ENCODE measurements around the gene AK8.

AK8 gene

GRCh38 chr9:132862533-132862932 is 15.6 kb downstream of the AK8 start:
- H3K9ac ChIP-seq (ENCODE audit: low read depth, low read length, poor library complexity, severe bottlenecking), result peak overlapping the region; percentile 29
- no peaks in the 10 kb centered on the region for H3K36me3 ChIP-seq (ENCODE audit: insufficient read depth, low read length)
- H3K4me3 ChIP-seq (ENCODE audit: low read length, poor library complexity, severe bottlenecking), result no peak overlapping the region
- peaks cover 38% of the 10 kb centered on the region for H3K4me1 ChIP-seq (ENCODE audit: insufficient read depth, low read length, poor library complexity, severe bottlenecking)
- TF ChIP-seq EZH2phosphoT487 (IDR thresholded peaks at IDR 0.05; ENCODE audit: borderline replicate concordance), result no peak
- TF ChIP-seq CTCF (conservative IDR thresholded peaks at IDR 0.05; ENCODE audit: low read length), result no peak
- H3K27me3 ChIP-seq (ENCODE audit: insufficient read depth, low read length, poor library complexity, severe bottlenecking), result no peaks in the 10 kb centered on the region
- no peaks in the 10 kb centered on the region for H4K20me1 ChIP-seq (ENCODE audit: insufficient read depth, low read length, poor library complexity, severe bottlenecking)
- H3K79me2 ChIP-seq (ENCODE audit: insufficient read depth, low read length), result no peaks in the 10 kb centered on the region
- H3K4me2 ChIP-seq (ENCODE audit: low read depth, low read length, poor library complexity, severe bottlenecking), result peak overlapping the region; percentile 14
- no peaks in the 10 kb centered on the region for H3K9me3 ChIP-seq (ENCODE audit: insufficient read depth, low read depth, low read length)
- no peaks in the 10 kb centered on the region for H3K9me2 ChIP-seq (replicated peaks; ENCODE audit: low read depth, low read length)
- H2AFZ ChIP-seq (ENCODE audit: low read length), result no peak overlapping the region
- no peaks in the 10 kb centered on the region for H3F3A ChIP-seq (ENCODE audit: low read depth)

GRCh38 chr9:132861666-132862065 is 16.4 kb downstream of the AK8 start:
- Histone ChIP-seq H3K9ac (ENCODE audit: low read depth, low read length, poor library complexity, severe bottlenecking) (peak overlapping the region; percentile 6), H3K4me2 (ENCODE audit: low read depth, low read length, poor library complexity, severe bottlenecking) (no peak overlapping the region), H3K4me1 (ENCODE audit: insufficient read depth, low read length, poor library complexity, severe bottlenecking) (peaks cover 38% of the 10 kb centered on the region), H4K20me1 (ENCODE audit: insufficient read depth, low read length, poor library complexity, severe bottlenecking) (no peaks in the 10 kb centered on the region), H3K79me2 (ENCODE audit: insufficient read depth, low read length) (no peaks in the 10 kb centered on the region), H3K4me3 (ENCODE audit: low read length, poor library complexity, severe bottlenecking) (no peak overlapping the region), H3K36me3 (ENCODE audit: insufficient read depth, low read length) (no peaks in the 10 kb centered on the region), H3F3A (ENCODE audit: low read depth) (no peaks in the 10 kb centered on the region), H3K9me2 (replicated peaks; ENCODE audit: low read depth, low read length) (no peaks in the 10 kb centered on the region), H2AFZ (ENCODE audit: low read length) (0 out of 2 replicates have a peak overlapping the region, but pooled peaks have one; percentile 28), H3K27me3 (ENCODE audit: insufficient read depth, low read length, poor library complexity, severe bottlenecking) (no peaks in the 10 kb centered on the region), H3K9me3 (ENCODE audit: insufficient read depth, low read depth, low read length) (no peaks in the 10 kb centered on the region)
- TF ChIP-seq CTCF (conservative IDR thresholded peaks at IDR 0.05; ENCODE audit: low read length) (no peak), EZH2phosphoT487 (IDR thresholded peaks at IDR 0.05; ENCODE audit: borderline replicate concordance) (no peak)

- no peaks in the 10 kb centered on the region for H3K79me2 ChIP-seq (ENCODE audit: insufficient read depth, low read length)
- H2AFZ ChIP-seq (ENCODE audit: low read length), result no peak overlapping the region
- TF ChIP-seq EZH2phosphoT487 (IDR thresholded peaks at IDR 0.05; ENCODE audit: borderline replicate concordance) (no peak), CTCF (conservative IDR thresholded peaks at IDR 0.05; ENCODE audit: low read length) (no peak)
- H3K36me3 ChIP-seq (ENCODE audit: insufficient read depth, low read length), result no peaks in the 10 kb centered on the region
- peaks cover 41% of the 10 kb centered on the region for H3K4me1 ChIP-seq (ENCODE audit: insufficient read depth, low read length, poor library complexity, severe bottlenecking)
- H4K20me1 ChIP-seq (ENCODE audit: insufficient read depth, low read length, poor library complexity, severe bottlenecking), result no peaks in the 10 kb centered on the region
- no peaks in the 10 kb centered on the region for H3K27me3 ChIP-seq (ENCODE audit: insufficient read depth, low read length, poor library complexity, severe bottlenecking)
- no peaks in the 10 kb centered on the region for H3K9me3 ChIP-seq (ENCODE audit: insufficient read depth, low read depth, low read length)
- H3K4me2 ChIP-seq (ENCODE audit: low read depth, low read length, poor library complexity, severe bottlenecking), result no peak overlapping the region
- no peak overlapping the region for H3K4me3 ChIP-seq (ENCODE audit: low read length, poor library complexity, severe bottlenecking)
- no peak overlapping the region for H3K9ac ChIP-seq (ENCODE audit: low read depth, low read length, poor library complexity, severe bottlenecking)
- no peaks in the 10 kb centered on the region for H3K9me2 ChIP-seq (replicated peaks; ENCODE audit: low read depth, low read length)
- no peaks in the 10 kb centered on the region for H3F3A ChIP-seq (ENCODE audit: low read depth)
These were observed 19.3 kb downstream of the AK8 start for GRCh38 chr9:132858751-132859150.

Data from Loucy (cell line).